GM04503 (cell line): ENCODE results near the gene STYX.

Source experiments
- DNase-seq: peaks from one replicate; pipeline ENCODE4 v3.0.0-alpha.2; 2012; ENCODE audit warnings: low read depth

The STYX gene, protein sequence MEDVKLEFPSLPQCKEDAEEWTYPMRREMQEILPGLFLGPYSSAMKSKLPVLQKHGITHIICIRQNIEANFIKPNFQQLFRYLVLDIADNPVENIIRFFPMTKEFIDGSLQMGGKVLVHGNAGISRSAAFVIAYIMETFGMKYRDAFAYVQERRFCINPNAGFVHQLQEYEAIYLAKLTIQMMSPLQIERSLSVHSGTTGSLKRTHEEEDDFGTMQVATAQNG

DNA sequence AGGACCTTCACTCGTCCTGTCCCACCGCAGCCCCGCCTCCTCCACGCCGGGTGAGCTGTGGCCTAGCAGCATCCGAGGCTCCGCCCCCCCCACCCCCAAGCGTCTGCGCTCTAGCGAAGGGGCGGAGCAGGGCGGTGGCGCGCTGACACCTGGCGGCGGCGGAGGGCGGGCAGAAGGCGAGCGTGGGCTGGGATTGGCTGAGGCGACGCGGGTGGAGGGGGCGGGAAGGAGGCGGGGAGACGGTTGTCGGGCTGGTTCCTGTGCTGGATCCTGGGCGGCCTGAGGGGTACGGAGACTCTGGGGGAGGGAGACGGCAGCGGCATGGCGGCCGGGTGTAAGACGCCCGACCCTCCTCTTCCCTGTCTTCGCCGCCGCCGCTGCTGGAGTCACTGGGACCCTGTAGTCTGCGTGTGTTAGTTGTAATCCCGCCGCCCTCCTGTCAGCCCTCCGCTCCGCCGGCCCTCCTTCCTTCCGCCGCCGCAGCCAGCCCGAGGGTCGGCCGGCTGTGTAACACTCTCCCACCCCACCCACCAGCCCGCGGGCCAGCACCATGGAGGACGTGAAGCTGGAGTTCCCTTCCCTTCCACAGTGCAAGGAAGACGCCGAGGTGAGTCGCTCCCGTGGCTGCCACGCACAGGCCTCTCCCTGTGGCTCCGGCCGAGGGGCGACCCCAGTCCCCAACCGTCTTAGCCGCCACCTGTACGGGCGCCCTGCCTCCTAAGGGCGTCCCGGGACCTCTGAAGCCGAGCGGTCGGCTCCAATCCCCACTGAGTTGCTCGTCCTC, at the start of gene STYX:
TSS of gene STYX (plus strand) at position 242 of the 784 bp plus-strand sequence. CDS start at position 551, 309 bp downstream.
- DNase-seq, result peak; percentile 74

DNA sequence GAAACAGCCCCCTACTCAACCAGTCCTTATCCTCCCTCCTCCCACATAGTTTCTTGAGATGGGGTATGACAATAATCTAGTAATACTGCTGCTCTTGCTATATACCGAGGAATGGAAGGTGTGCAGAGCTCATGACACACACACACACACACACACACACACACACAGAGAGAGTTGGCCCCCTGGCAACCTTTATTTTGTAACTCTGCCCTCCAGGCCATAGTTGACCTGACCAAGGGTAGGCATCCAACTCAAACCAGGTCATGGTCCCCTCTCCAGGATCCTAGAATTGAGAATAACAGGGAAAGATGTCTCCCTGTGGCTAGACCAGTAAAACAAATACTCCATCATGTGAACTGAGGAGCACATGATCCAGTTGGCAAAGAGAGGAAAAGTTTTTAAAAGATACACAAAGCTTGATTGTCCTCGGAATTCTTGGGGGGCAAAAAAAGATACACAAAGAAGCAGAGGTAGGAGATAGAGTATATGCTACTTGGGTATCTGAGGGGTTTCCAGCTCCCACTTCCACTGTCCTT, 45.9 kb upstream of the STYX start:
- no peak for DNase-seq

DNA sequence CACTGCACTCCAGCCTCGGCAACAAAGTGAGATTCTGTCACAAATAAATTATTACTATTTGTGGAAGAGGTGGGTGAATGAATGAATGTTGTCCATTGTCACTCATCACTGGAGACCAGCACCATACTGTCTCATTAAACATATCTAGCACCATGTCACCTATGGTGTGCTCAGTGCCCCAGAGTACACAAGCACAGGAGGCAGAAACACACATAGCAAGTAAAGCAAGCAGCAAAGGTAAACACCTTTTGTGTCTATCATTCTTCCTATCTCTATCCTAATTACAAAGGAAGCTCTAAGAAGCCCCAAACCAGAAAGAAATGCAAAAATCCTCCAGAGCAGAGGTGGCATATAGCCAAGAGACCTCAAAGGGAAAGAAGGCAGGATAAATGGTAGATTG, 43.8 kb upstream of the STYX start:
- DNase-seq, result no peak

DNA sequence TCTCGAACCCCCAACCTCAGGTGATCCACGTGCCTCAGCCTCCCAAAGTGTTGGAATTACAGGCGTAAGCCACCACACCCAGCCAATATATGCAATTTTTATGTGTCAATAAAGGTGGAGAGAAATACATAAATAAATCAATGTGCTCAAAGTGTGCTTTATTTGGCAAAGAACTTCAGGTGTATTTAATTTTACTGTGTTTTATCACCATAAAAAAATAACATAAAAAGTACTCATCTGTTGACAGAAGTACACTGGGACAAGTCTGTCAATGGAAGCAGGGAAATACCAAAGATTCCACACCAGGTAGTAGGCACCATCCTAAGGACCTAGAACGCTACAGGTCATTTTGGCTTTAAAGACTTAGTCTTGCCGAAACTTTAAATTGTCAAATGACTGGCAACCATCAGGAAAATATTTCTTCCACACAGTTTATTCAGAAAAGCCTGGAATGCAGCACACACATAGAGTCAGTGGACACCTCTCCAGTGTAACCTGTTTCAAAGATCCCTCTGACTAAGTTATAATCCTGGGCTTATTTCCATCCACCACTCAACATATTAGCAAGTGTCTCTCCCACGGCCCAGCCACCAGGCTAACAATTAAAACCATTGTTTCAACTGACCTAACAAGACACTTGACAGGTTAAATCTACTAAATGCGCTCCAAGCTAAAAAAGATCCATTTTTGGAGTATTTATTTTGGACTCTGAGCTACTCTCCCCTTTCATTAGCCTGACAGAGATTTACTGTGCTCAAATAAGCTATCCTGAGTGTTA, 38.8 kb upstream of the STYX start:
- no peak for DNase-seq

DNA sequence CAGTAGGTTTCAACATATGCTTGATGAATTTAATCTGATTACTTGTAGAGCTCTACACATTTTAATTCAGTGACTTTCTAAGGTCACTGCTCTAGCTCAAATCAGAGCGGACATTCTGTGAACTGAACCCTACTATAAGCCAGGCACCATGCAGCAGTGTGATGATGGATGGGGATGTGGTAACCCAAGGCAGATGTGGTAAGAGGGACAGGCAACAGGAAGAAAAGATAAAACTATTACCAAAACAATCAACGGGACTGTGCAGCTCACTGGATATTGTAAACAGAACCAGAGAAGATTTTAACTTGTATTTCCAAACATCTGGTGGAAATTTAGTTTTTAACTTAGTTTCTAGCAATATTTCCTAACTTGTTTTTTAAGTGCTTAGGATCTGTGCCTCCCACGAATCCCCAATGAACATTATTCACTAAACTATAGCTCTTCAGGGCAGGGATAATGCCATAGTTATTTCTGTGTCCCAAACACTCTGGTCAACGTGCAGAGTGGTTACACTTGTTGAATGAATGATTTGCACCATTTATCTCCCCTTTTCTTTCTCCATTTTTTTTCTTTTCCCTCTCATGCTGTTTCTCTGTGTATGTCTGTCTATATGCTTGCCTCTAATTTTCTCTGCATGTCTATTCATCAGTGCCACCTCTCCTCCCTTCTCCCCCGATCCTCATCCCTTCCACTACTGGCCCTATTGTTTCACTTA, 37.6 kb upstream of the STYX start:
- DNase-seq, result peak; percentile 30

DNA sequence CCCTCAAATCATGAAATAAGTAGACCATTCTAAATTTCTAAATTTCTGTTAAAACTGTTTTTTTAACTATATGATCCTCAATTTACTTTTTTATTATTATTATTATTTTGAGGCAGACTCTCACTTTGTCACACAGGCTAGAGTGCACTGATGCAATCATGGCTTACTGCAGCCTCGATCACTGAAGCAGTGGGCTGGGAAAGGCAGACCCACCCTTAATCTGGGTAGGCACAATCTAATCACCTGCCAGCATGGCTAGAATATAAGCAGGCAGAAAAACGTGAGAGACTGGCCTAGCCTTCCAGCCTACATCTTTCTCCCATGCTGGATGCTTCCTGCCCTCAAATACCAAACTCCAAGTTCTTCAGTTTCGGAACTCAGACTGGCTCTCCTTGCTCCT, 36.9 kb upstream of the STYX start:
- no peak for DNase-seq

DNA sequence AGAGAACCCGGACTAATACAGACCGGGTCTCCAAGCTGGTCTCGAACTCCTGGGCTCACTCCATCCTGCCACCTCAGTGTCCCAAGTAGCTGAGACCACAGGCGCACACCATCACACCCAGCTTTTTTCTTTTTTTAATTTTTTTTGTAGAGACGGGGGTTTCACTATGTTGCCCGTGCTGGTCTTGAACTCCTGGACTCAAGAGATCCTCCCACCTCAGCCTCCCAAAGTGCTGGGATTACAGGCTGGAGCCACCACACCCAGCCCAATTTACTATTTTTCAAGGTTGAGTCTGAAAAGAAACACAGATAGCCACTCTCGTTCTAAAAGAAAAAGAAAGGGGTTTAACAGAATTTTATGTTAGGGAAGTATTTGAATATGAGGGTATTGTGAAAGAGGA, 36.4 kb upstream of the STYX start:
- no peak for DNase-seq

DNA sequence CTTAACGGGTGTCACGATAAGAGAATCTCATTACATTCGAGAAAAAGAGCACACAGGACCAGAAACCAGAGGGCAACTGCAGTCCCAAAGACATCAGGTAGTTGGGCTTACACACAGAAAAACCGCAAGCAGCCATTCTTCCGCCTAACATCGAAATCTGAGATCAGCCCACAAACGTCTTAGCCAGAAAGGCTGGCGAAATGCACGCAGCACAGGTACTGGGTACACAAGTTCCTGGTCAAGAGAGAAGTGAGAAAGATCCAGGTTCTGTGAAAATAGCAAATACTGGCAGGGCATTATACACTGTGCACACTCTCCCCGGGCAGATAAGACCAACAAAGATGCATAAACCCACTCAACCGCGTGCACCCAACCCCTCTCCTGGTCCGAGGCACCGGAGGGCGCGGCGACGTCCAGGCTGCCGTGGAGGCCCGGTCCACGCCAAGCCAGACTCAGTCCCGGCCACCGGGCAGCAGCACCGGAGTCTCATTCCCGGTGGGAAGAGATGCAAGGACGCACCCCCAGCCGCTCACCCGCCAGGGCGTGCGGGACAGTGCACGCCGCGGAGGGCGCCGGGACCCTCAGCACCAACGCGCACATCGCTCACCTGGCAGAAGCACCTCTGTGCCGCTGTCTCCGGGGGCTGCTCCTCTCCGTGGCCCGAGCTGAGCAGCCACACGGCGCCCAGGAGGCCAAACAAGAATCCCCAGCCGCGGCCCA, 35.0 kb upstream of the STYX start:
- peak; percentile 7 for DNase-seq

DNA sequence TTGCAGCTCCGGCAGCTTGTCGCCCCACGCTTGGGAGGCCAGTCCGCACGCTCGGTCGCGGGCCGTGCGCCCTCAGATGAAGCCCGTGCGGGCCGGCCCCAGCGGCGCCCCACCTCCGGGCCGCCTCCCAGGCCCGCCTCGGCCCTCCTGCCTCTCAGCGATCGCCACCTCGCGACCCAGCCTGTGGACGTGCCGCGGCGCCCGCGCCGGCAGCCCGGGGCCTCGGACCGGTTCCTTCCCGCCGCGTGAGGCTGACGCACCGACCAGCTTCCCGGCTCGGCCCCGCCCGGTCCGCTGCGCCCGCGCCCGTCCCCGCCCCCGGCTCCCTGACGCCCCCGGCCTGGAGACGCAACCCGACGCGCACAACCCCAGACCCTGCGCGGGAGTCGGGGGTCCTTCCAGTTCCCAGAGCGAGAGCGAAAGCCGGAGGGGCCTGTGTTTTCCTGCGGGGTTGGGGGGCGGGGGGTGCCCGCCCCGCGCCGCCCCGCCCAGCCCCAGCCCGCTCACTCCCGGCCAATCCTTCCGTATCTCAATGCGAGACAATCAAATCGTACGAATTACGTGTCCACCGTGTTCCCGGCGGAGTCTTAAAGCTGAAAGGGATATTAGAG, 34.4 kb upstream of the STYX start, which contains the start of gene ERO1A:
TSS of gene ERO1A (minus strand) at position 78 of the 611 bp plus-strand sequence. CDS start at position 1, 77 bp downstream.
- DNase-seq, result peak; percentile 25

DNA sequence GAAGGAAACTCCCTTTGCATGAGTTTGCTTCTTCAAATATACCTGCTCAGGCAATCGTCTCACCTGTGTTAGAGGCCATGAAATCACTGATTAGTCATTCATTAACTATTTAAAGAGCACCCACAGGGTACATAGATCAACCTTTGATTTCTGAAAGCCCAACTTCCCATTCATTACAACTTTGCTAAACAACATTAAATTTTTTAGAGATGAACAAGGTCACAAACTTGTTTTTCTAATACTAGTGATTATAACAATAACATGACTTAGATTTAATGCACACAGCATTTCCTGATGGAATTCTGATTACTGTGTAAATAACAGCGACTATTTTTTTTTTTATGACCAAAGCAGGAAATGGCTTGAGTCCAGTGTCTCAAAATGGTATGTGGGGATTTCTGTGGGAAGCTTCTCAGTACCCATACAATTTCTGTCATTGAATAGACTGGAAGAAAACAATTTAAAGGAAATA, 29.2 kb upstream of the STYX start:
- DNase-seq, result no peak

DNA sequence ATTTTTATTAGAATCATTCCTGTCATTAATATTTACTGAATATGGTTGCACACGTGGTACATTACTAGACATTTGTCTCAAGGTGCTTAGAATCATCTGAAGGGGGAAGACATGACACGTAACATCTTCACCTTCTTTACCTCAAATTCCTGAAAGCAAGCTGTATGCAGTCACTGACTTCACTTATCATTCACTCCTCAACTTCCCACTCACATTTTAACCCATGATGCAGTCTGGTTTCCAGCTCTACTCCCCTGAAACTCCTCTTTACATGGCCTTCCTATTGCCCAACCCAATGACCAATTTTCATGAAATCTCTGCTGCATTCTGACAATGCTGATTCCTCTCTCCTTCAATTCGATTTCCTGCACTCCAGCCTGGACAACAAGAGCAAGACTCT, 28.7 kb upstream of the STYX start:
- DNase-seq, result no peak

DNA sequence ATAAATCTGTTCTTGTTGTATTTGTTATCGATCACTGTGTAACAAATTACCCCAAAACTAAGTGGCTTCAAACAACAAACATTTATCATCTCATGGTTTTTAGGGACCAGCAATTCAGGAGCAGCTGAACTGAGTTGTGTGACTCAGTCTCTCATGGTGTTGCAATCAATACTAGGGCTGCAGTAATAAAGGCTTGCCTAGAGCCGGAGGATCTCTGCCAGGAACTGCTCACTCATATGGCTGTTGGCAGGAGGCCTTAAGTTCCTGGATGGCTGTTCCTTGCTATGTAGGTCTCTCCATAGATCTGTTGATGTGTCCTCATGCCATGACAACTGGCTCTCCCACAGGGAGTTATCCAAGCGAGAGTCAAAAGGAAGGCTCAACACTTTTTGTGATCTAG, 26.7 kb upstream of the STYX start:
- DNase-seq, result peak; percentile 93

DNA sequence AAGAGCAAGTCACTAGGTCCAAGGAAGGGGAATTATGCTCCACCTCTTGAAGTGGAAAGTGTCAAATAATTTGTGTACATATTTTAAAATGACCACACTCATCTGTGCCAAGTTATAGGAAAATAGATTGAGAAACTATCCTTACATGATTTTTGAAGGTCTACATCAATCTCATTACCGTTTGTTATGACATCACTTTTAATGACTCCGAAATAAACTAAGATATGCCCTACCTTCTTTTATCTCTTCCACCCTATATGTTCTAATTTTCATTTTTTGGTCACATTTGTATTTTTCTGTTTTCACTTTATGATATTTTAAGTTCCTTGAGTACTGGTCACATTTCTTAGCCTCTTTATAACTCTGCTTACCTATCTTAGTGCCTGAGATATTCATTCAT, 26.3 kb upstream of the STYX start:
- DNase-seq, result no peak

DNA sequence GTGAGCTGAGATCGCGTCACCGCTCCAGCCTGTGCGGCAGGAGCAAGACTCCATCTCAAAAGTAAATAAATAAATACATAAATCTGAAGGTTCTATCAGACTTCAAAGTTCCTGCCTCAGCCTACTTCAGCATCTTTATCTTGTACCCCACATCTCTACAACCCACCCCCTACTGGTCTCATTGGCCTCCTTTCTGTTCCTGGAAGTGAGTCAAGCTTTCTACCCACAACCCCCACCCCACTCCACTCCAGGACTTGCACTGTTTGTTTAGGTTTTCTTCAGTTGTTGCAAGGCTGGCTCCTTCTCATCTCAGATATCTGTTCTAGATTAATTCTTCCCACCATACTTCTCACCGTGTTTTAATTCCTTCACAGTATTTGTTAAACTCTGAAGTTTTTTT, 23.7 kb upstream of the STYX start:
- no peak for DNase-seq

DNA sequence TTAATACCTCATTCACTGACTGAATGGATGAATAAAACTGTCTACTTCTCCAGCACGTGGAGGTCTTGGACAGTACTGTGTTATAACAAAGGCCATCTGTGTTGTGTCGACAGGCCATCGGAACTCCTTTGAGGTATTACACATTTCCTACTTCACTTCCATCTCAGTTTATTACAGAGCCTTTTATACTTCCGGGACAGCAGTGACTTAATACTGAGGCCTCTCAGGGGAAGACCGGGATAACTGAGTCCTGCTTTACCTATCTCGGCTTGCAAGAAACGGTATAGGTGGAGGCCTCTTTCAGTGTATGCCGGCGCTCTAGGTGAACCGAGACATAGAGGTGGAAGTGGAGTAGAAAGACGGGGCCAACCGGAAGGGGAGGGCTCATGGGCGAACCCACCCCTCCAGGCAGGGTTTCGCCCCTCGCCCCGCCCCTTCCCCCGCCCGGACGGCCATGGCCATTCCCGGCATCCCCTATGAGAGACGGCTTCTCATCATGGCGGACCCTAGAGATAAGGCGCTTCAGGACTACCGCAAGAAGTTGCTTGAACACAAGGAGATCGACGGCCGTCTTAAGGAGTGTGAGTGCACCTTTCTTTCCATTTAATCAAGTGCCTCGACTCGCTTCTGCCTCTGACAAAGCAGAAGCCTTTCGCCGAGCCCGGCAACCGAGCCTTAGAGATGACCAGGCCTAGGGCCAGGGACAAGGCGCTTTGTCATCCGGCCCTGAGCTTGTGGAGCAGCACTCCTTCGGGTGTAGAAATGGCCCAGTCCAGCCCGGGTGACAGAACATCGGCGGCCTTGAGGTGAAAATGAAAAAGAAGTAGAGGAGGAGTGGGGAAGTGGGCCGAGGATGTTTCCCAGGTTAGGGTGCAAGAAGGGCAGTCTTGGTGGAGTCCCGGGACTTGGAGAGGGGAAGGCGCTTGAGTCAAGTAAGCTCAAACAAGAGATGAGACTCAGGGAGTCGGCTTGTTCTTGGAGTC, 23.0 kb upstream of the STYX start, which contains the start of gene PSMC6:
TSS of gene PSMC6 (plus strand) at position 477 of the 983 bp plus-strand sequence. CDS start at position 497, 20 bp downstream.
- peak; percentile 56 for DNase-seq

DNA sequence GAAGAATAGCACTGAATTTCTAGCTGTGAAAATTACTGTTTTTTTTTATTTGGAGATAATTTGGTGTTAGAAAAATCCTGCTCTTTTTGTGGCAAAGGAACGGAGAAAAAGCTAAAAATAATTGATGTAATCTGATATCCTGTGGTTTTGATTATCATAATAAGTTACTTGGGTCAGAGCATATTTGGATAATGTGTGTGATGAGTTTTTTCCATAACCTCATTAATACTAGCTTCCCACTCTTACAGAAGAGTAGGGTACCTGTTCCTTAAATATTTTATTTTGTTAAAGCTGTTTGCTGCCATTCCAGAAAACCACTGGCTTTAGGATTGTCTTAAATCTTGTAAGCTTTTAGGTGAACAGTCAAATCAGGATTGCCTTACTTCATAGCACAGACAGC, 18.3 kb upstream of the STYX start:
- no peak for DNase-seq

DNA sequence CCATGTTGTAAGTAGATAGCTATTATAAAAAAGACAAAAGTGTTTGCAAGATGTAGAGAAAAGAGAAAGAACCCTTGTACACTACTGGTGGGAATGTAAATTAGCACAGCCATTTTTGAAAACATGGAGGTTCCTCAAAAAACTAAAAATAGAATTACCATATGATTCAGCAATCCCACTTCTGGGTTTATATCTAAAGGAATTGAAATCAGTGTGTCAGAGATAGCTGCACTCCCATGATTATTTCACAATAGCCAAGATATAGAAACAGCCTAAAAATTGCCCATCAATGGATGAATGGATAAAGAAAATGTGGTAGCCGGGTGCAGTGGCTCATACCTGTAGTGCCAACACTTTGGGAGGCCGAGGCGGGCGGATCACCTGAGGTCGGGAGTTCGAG, 13.8 kb upstream of the STYX start:
- no peak for DNase-seq

DNA sequence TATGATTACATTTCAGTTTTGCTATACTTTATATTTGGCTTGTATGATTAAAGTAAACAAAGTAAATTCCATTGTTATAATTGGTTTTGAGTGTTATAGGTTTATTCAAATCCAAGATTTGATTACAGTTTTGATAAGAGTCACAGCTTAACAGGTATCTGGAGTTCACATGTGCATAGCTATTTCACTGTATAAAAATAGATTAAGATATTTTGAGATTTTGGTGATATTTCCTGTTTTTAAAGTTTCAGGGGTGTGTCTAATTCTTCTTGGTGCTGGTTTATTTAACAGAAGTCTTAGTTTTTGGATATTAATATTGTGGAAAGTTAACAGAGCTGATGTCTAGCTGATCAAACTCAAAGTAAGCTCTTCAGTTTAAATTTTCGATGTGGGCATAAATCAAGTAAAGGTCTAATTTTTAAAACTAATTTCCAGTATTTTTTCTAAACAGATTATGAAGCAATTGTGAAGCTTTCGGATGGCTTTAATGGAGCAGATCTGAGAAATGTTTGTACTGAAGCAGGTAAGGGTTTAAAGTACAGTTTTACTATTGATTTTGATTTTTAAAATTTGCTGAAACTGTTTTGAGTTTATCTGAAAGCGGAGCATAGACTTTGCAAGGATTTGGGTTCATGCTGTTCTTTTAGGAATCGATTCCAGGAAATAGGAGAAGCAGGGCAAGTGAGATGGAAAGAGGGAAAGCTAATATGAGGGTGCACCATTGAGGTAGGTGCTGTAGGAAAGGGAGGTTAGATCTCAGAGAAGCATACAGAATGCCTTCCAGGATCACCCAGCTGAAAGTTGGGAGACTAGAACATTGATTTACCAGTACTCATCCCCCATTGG, 6.2 kb upstream of the STYX start:
- no peak for DNase-seq

DNA sequence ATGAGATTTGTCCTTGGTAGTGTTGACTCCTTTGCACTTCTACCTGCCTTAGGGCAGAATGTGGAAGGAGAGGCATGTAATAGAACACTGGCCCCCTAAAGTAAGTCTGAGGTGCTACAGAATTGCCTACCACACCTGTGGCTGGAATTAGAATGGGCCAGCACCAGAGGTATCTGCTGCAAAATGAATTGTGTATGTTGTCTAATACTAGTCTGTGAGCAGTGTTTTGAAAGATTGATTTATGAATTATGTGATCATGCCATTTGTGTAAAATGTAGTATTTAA, 5.7 kb upstream of the STYX start:
- no peak for DNase-seq
